ENCODE measurements around the gene FAM120B.
"Not testable (repeated sequence)": the region's sequence is repeated elsewhere in the genome, so short reads cannot be mapped to it uniquely, and the experiment has no call there.

FAM120B gene

DNA sequence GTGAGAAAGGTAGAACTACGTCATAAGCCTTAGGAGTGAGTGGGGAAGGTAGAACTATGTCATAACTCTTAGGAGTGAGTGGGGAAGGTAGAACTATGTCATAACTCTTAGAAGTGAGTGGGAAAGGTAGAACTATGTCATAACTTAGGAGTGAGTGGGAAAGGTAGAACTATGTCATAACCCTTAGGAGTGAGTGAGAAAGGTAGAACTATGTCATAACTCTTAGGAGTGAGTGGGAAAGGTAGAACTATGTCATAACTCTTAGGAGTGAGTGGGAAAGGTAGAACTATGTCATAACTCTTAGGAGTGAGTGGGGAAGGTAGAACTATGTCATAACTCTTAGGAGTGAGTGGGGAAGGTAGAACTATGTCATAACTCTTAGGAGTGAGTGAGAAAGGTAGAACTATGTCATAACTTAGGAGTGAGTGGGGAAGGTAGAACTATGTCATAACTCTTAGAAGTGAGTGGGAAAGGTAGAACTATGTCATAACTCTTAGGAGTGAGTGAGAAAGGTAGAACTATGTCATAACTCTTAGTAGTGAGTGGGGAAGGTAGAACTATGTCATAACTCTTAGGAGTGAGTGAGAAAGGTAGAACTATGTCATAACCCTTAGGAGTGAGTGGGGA, 92.3 kb downstream of the FAM120B start:
- H3K4me3 Mint-ChIP-seq; H3K27me3 Mint-ChIP-seq; H3K9me3 Mint-ChIP-seq; intact Hi-C loops (cut with micrococcal nuclease); H3K4me1 Mint-ChIP-seq (ENCODE audit: low read depth); H3K27ac Mint-ChIP-seq: not testable (repeated sequence)
- H3K36me3 Mint-ChIP-seq (ENCODE audit: low read depth) = peaks cover 92% of the 10 kb centered on the region

GRCh38 chr6:170399955-170400558, 93.5 kb downstream of the FAM120B start:
- H3K27me3 Mint-ChIP-seq; H3K9me3 Mint-ChIP-seq; H3K27ac Mint-ChIP-seq; intact Hi-C loops (cut with micrococcal nuclease); H3K4me3 Mint-ChIP-seq; H3K4me1 Mint-ChIP-seq (ENCODE audit: low read depth): not testable (repeated sequence)
- peaks cover 92% of the 10 kb centered on the region for H3K36me3 Mint-ChIP-seq (ENCODE audit: low read depth)

GRCh38 chr6:170402318-170403040, 95.9 kb downstream of the FAM120B start:
- Mint-ChIP-seq H3K9me3 (no peaks in the 10 kb centered on the region), H3K36me3 (ENCODE audit: low read depth) (peaks cover 93% of the 10 kb centered on the region), H3K27ac (no peak overlapping the region), H3K4me1 (ENCODE audit: low read depth) (peaks cover 5% of the 10 kb centered on the region), H3K4me3 (no peak overlapping the region), H3K27me3 (no peaks in the 10 kb centered on the region)
- intact Hi-C loops (cut with micrococcal nuclease) = no loop called here

GRCh38 chr6:170403451-170403850, 96.9 kb downstream of the FAM120B start:
- H3K27ac Mint-ChIP-seq = no peak overlapping the region
- peaks cover 86% of the 10 kb centered on the region for H3K36me3 Mint-ChIP-seq (ENCODE audit: low read depth)
- no peak overlapping the region for H3K4me3 Mint-ChIP-seq
- H3K4me1 Mint-ChIP-seq (ENCODE audit: low read depth) = peaks cover 5% of the 10 kb centered on the region
- H3K27me3 Mint-ChIP-seq = no peaks in the 10 kb centered on the region
- intact Hi-C loops (cut with micrococcal nuclease) = no loop called here
- no peaks in the 10 kb centered on the region for H3K9me3 Mint-ChIP-seq

GRCh38 chr6:170404036-170404435, 97.5 kb downstream of the FAM120B start:
- Mint-ChIP-seq H3K4me1 (ENCODE audit: low read depth) (peaks cover 5% of the 10 kb centered on the region), H3K9me3 (no peaks in the 10 kb centered on the region), H3K27ac (no peak overlapping the region), H3K4me3 (no peak overlapping the region), H3K27me3 (no peaks in the 10 kb centered on the region), H3K36me3 (ENCODE audit: low read depth) (peaks cover 80% of the 10 kb centered on the region)
- intact Hi-C loops (cut with micrococcal nuclease) = no loop called here

DNA sequence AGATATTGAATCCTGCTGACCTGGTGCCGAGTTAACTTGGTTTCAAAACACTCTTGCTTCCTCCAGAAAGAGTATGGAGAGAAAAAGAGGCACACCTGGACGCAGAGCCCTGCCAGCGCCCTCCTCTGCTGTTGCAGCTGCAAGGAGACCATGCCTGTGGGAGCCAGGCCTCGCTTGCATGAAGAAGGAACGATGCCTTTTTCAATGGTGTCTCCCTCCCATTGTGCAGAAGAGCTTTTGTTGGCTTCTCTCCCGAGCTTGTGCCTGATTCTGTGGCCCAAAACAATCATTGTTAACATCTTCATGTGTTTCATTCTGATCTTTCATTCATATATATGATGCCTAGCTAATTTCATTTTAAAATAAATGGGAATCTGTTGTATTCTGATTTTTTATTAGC, 98.1 kb downstream of the FAM120B start:
- Mint-ChIP-seq H3K4me1 (ENCODE audit: low read depth) (peaks cover 5% of the 10 kb centered on the region), H3K9me3 (no peaks in the 10 kb centered on the region), H3K36me3 (ENCODE audit: low read depth) (peaks cover 77% of the 10 kb centered on the region), H3K27ac (no peak overlapping the region), H3K4me3 (no peak overlapping the region), H3K27me3 (no peaks in the 10 kb centered on the region)
- intact Hi-C loops (cut with micrococcal nuclease) = no loop called here

DNA sequence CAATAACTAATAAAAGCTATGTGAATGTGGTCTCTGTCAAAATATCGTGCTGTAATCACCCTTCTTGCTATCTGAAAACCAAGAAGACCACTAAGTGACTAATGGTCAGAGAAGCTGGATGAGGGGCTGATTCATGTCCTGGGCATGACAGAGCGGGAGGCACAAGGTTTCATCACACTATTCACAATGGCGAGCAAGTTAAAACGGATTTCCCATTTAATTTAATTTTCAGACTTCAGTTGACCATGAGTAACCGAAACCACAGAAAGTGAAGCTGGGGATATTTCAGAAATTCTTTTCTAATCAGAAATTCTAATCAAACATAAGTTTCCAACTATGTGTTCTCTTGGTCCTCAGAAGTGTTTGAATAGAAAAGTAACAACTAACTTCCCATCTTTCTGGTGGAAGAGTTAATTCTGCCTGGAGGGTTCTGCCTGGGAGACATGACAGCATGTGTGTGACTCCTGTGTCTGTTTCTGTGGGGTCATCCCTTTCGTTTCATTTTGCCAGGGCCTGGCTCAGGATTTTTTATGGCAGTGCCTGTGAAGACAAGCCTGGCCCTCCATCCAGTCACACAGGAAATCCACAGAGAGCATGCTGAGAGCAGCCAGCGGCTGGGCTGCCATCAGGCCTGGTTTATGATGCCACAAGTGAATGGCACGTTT, 98.9 kb downstream of the FAM120B start:
- Mint-ChIP-seq H3K27me3 (no peaks in the 10 kb centered on the region), H3K4me1 (ENCODE audit: low read depth) (peaks cover 5% of the 10 kb centered on the region), H3K36me3 (ENCODE audit: low read depth) (peaks cover 70% of the 10 kb centered on the region), H3K4me3 (no peak overlapping the region), H3K9me3 (peaks cover 5% of the 10 kb centered on the region), H3K27ac (no peak overlapping the region)
- intact Hi-C loops (cut with micrococcal nuclease) = no loop called here

- peaks cover 52% of the 10 kb centered on the region for H3K36me3 Mint-ChIP-seq (ENCODE audit: low read depth)
- H3K27me3 Mint-ChIP-seq = peaks cover 2% of the 10 kb centered on the region
- H3K4me1 Mint-ChIP-seq (ENCODE audit: low read depth) = peaks cover 5% of the 10 kb centered on the region
- intact Hi-C loops (cut with micrococcal nuclease) = no loop called here
- H3K27ac Mint-ChIP-seq = no peak overlapping the region
- H3K4me3 Mint-ChIP-seq = no peak overlapping the region
- H3K9me3 Mint-ChIP-seq = peaks cover 15% of the 10 kb centered on the region
These were observed 100.6 kb downstream of the FAM120B start for GRCh38 chr6:170407200-170407599.

- Mint-ChIP-seq H3K4me1 (ENCODE audit: low read depth) (peaks cover 5% of the 10 kb centered on the region), H3K27me3 (peaks cover 2% of the 10 kb centered on the region), H3K9me3 (peaks cover 15% of the 10 kb centered on the region), H3K4me3 (no peak overlapping the region), H3K27ac (no peak overlapping the region), H3K36me3 (ENCODE audit: low read depth) (peaks cover 45% of the 10 kb centered on the region)
- intact Hi-C loops (cut with micrococcal nuclease) = no loop called here
These were observed 101.4 kb downstream of the FAM120B start for GRCh38 chr6:170407932-170408331.

DNA sequence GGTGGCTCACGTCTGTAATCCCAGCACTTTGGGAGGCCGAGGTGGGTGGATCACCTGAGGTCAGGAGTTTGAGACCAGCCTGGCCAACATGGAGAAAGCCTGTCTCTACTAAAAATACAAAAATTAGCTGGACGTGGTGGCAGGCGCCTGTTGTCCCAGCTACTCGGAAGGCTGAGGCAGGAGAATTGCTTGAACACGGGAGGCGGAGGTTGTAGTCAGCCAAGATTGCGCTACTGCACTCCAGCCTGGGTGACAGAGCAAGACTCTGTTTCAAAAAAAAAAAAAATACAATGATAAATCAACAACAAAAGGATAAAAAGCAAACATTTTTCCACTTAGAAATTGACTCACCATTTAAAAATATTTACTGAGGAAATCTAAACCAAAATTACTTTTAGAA, 103.2 kb downstream of the FAM120B start:
- H3K27ac Mint-ChIP-seq; H3K4me1 Mint-ChIP-seq (ENCODE audit: low read depth); H3K4me3 Mint-ChIP-seq; intact Hi-C loops (cut with micrococcal nuclease); H3K27me3 Mint-ChIP-seq: not testable (repeated sequence)
- peaks cover 27% of the 10 kb centered on the region for H3K36me3 Mint-ChIP-seq (ENCODE audit: low read depth)
- H3K9me3 Mint-ChIP-seq = peaks cover 15% of the 10 kb centered on the region

GRCh38 chr6:170410241-170410640, 103.7 kb downstream of the FAM120B start:
- Mint-ChIP-seq H3K9me3 (peaks cover 15% of the 10 kb centered on the region), H3K27me3 (peaks cover 2% of the 10 kb centered on the region), H3K4me1 (ENCODE audit: low read depth) (peaks cover 5% of the 10 kb centered on the region), H3K36me3 (ENCODE audit: low read depth) (peaks cover 22% of the 10 kb centered on the region), H3K27ac (no peak overlapping the region), H3K4me3 (no peak overlapping the region)
- intact Hi-C loops (cut with micrococcal nuclease) = no loop called here

DNA sequence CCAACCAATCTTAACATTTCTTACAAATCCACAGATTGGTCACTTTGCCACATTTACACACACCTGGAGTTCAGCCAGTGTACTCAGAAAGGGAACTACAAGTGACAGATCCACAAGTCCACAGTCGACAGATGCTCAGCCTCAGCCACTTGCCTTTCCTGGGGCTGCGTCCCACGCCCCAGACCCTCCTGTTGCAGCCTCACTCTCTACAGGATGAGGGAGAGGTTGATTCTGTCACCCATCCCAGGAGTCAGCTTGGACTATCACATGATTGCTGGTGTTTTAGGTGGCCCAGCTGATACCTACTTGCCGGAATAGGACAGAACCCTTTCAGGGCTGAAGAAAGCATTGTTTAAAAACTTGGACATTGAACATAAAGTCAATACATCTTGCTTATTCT, 108.8 kb downstream of the FAM120B start:
- H3K27me3 Mint-ChIP-seq = peaks cover 2% of the 10 kb centered on the region
- intact Hi-C loops (cut with micrococcal nuclease) = no loop called here
- H3K27ac Mint-ChIP-seq = no peak overlapping the region
- H3K9me3 Mint-ChIP-seq = peaks cover 12% of the 10 kb centered on the region
- H3K4me1 Mint-ChIP-seq (ENCODE audit: low read depth) = no peaks in the 10 kb centered on the region
- no peaks in the 10 kb centered on the region for H3K36me3 Mint-ChIP-seq (ENCODE audit: low read depth)
- no peak overlapping the region for H3K4me3 Mint-ChIP-seq

DNA sequence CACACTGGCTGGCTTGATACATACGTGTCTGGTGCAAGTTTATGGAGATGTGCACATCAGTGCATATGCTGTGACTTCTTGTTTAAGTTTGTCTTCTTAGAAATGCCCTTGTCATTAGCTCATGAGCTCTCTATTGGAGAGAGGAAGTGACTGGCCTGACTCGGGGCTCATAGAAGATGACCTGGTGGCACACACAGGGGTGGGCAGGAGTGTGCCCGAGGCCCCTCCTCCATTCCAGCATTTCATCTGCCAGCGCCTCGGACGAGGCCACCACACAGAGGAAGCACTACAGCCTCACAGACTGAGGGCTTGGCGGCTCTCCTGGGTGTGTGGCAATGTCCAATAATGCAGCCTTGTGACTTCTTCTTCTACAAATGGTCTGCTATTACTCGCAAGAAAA, 109.7 kb downstream of the FAM120B start:
- Mint-ChIP-seq H3K9me3 (peaks cover 2% of the 10 kb centered on the region), H3K4me1 (ENCODE audit: low read depth) (no peaks in the 10 kb centered on the region), H3K36me3 (ENCODE audit: low read depth) (no peaks in the 10 kb centered on the region), H3K27me3 (peaks cover 2% of the 10 kb centered on the region), H3K4me3 (no peak overlapping the region), H3K27ac (no peak overlapping the region)
- intact Hi-C loops (cut with micrococcal nuclease) = no loop called here

- intact Hi-C loops (cut with micrococcal nuclease) = no loop called here
- Mint-ChIP-seq H3K27me3 (peaks cover 4% of the 10 kb centered on the region), H3K27ac (no peak overlapping the region), H3K4me3 (no peak overlapping the region), H3K36me3 (ENCODE audit: low read depth) (no peaks in the 10 kb centered on the region), H3K4me1 (ENCODE audit: low read depth) (no peaks in the 10 kb centered on the region), H3K9me3 (no peaks in the 10 kb centered on the region)
These were observed 110.5 kb downstream of the FAM120B start for GRCh38 chr6:170416959-170417606.

Measured in dendritic cell treated with granulocyte-macrophage colony-stimulating factor and Interleukin-4, amounts not matched to agents 40 ng/mL and 50 ng/mL, for 4 days (primary cell).